Transverse colon (tissue), 4 donors: ENCODE data around the gene CYFIP2. TPM values are rescaled to one million over a fixed set of nuclear protein-coding genes. Genes with fewer than 3 reads are reported as not detected.
A peak's percentile ranks its signal among the peaks of the same experiment; 100 is the strongest.

Experiments
- DNase-seq: peaks from one replicate; pipeline ENCODE4 v3.0.0-alpha.2; 2019
- H3K27ac ChIP-seq, 4 donors: fragments of 200-600 bp; sonication (generic); 2 replicates each; pipeline ENCODE4 v1.5.1; 2016 to 2018; ENCODE audit warnings: inconsistent platforms in 4 of 4
- H3K27me3 ChIP-seq: fragments of 200-600 bp; sonication (generic); 2 replicates; pipeline ENCODE4 v1.5.1; 2017; ENCODE audit warnings: inconsistent platforms
- H3K36me3 ChIP-seq, 4 donors: fragments of 200-600 bp; sonication (generic); 2 replicates each; pipeline ENCODE4 v1.5.1; 2017 to 2019; ENCODE audit warnings: inconsistent platforms in 4 of 4
- H3K4me1 ChIP-seq, 4 donors: fragments of 200-600 bp; sonication (generic); 2 replicates each; pipeline ENCODE4 v1.5.1; 2017 to 2020; ENCODE audit warnings: inconsistent platforms in 4 of 4
- H3K4me3 ChIP-seq, 4 donors: fragments of 200-600 bp; sonication (generic); 1 replicate in 1 of 4; 2 replicates in 3 of 4; pipeline versions ENCODE4 v1.5.1 to v1.6.1; 2017 to 2019; ENCODE audit warnings: inconsistent platforms in 4 of 4
- H3K9me3 ChIP-seq, 2 donors: fragments of 200-600 bp; sonication (generic); 2 replicates each; pipeline ENCODE4 v1.5.1; 2017 to 2019; ENCODE audit warnings: inconsistent platforms in 2 of 2
- EP300 ChIP-seq: sonication (generic); formaldehyde crosslinking; IDR thresholded peaks from one replicate; pipeline ENCODE4 v1.6.1; 2017; ENCODE audit warnings: antibody characterized with exemption, low read depth
- POLR2A ChIP-seq: fragments of 450-650 bp; IDR thresholded peaks from one replicate; pipeline ENCODE4 v1.6.1; 2016; ENCODE audit warnings: antibody characterized with exemption, mild to moderate bottlenecking, moderate library complexity
- POLR2AphosphoS5 ChIP-seq, 3 donors: sonication (generic); formaldehyde crosslinking; IDR thresholded peaks; one replicate each; pipeline ENCODE4 v1.6.1; 2016; ENCODE audit warnings: antibody characterized with exemption in 3 of 3
- WGBS, 2 donors: methylation state at CpG; one replicate each; pipeline ENCODE4 v1.1.5; 2018; ENCODE audit warnings: low coverage in 1 of 2; 5-methylcytosine and 5-hydroxymethylcytosine counted together
- in situ Hi-C, 4 donors: fragments of 200-750 bp; cut with MboI; loops; one replicate each; pipeline versions ENCODE4 v1.15.0 to v1.15.1; 2017; ENCODE audit warnings: low sequenced_read_pairs in 3 of 4, low pct_ligation_motif_present in 1 of 4, low pct_unique_long_range_greater_than_20kb in 1 of 4
- intact Hi-C: fragments of 100-400 bp; cut with DNase I; formaldehyde crosslinking; loops from one replicate; pipeline ENCODE4 v1.15.1; 2023; ENCODE audit warnings: low total_unique reads
- total RNA-seq, 4 donors: library from RNA; depleted of rRNA; stranded (reverse); fragments of >200 nt; gene quantifications; one replicate each; pipeline ENCODE4 v1.1.0, GENCODE V29; 2016
- TF ChIP-seq, protein P1 (sequence below), 5 experiments: fragments of 200-600 bp in 3 of 5; fragments of 450-650 bp in 2 of 5; sonication (generic) in 3 of 5; IDR thresholded peaks; 1 replicate in 2 of 5; 2 replicates in 3 of 5; pipeline ENCODE4 v1.5.1; 2016 to 2017; ENCODE audit warnings: antibody characterized with exemption in 5 of 5, inconsistent platforms in 3 of 5, mild to moderate bottlenecking in 2 of 5, moderate library complexity in 1 of 5

CYFIP2 gene
- total RNA-seq, 4 donors from 2014 or later: 34.0 to 134 (median 41.6) TPM

DNA sequence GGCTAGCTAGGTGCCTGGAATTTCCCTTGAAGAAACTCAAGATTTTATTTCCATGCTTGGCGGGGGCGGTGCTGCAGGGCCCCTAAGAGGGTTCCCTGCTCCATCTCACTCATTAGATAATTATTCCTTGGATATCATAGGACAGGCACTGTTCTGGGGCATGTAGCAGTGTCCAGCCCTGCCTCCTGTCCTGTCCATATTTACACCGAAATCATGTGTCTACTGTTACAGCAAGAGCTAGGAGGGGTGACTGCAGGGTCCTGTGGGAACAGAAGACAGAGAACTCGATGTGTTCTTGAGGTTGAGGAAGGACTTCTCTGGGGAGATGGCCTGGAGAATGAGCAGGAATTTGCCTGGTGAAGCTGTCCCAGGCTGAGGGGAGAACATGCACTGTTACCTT lies 96.6 kb downstream of the CYFIP2 start:
- Histone ChIP-seq H3K36me3 (no peaks in the 10 kb centered on the region), H3K27ac (no peak overlapping the region), H3K27me3 (no peaks in the 10 kb centered on the region), H3K4me3 (no peak overlapping the region), H3K9me3 (no peaks in the 10 kb centered on the region), H3K4me1 (peaks cover 0 to 11% (median 0%) of the 10 kb centered on the region in 4 donors)
- WGBS, 2 donors: 92% methylated on average over 4 of the region's 4 CpGs; no CpG with 5 or more reads in 1 of the 2 donors
- TF ChIP-seq POLR2A (no peak), POLR2AphosphoS5 (IDR thresholded peaks at IDR 0.05) (no peak), EP300 (no peak)
- TF ChIP-seq, protein P1, sequence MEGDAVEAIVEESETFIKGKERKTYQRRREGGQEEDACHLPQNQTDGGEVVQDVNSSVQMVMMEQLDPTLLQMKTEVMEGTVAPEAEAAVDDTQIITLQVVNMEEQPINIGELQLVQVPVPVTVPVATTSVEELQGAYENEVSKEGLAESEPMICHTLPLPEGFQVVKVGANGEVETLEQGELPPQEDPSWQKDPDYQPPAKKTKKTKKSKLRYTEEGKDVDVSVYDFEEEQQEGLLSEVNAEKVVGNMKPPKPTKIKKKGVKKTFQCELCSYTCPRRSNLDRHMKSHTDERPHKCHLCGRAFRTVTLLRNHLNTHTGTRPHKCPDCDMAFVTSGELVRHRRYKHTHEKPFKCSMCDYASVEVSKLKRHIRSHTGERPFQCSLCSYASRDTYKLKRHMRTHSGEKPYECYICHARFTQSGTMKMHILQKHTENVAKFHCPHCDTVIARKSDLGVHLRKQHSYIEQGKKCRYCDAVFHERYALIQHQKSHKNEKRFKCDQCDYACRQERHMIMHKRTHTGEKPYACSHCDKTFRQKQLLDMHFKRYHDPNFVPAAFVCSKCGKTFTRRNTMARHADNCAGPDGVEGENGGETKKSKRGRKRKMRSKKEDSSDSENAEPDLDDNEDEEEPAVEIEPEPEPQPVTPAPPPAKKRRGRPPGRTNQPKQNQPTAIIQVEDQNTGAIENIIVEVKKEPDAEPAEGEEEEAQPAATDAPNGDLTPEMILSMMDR (IDR thresholded peaks at IDR 0.05): no peak
- intact Hi-C loops: loop anchor here (10.0 kb wide), 1 partner anchor 112 kb away; no protein-coding TSS in a partner anchor
- in situ Hi-C loops: no loop called here
- DNase-seq: no peak

DNA sequence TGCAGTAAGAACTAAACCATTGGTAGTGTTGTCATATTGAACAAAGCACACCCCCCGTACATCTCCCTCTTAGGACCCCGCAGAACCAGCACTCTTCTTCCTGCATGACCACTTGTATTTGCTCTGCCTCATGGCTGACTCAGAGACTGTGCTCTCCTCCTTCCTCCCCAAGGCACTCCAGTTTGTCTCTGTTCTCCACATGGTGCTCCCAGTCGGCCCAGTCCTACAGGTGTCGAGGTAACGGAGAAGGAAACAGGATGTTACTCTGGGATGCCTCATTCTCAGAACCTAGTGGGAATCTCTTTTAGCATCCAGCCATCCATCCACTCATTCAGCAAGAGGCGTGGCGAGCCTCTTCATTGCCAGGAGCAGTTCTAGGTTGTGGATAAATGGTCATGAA lies 97.1 kb downstream of the CYFIP2 start:
- no peak for DNase-seq
- WGBS, 2 donors: 95 to 100% methylated on average over 3 to 7 of the region's 7 CpGs
- Histone ChIP-seq H3K4me3 (no peak overlapping the region), H3K27ac (no peak overlapping the region), H3K9me3 (no peaks in the 10 kb centered on the region), H3K27me3 (no peaks in the 10 kb centered on the region), H3K36me3 (no peaks in the 10 kb centered on the region), H3K4me1 (peaks cover 0 to 11% (median 0%) of the 10 kb centered on the region in 4 donors)
- intact Hi-C loops (loop anchor here (10.0 kb wide), 1 partner anchor 112 kb away; no protein-coding TSS in a partner anchor), in situ Hi-C loops (no loop called here)
- no peak for TF ChIP-seq EP300
- TF ChIP-seq, protein P1 (IDR thresholded peaks at IDR 0.05): no peak
- TF ChIP-seq POLR2AphosphoS5 (IDR thresholded peaks at IDR 0.05): no peak
- no peak for TF ChIP-seq POLR2A

DNA sequence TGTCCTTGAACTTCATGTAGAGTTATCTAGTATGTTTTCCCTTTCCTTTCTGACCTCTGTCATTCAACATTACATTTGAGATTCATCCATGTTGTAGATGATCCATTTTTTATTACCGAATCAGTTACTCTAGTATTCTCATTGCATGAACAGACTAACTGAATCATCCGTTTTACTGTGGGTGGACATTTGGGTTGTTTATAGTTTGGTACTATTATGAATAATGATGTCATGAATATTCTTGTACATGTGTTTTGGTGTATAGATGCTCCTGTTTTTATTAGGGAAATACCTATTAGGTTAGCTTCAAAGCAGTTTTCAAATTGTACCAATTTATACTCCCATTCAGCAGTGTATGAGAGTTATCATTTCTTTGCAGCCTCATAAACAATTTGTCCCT lies 99.8 kb downstream of the CYFIP2 start:
- no peaks in the 10 kb centered on the region for H3K9me3 ChIP-seq
- H3K4me1 ChIP-seq: peaks cover 0 to 13% (median 0%) of the 10 kb centered on the region in 4 donors
- 71 to 77% methylated on average over 2 of the region's 2 CpGs for WGBS, 2 donors
- H3K27ac ChIP-seq: peak overlapping the region in 2 of 4 donors; percentile 77 to 80
- H3K36me3 ChIP-seq: no peaks in the 10 kb centered on the region
- no peaks in the 10 kb centered on the region for H3K27me3 ChIP-seq
- no peak for DNase-seq
- in situ Hi-C loops (no loop called here), intact Hi-C loops (loop anchor here (10.0 kb wide), 1 partner anchor 109 kb away; no protein-coding TSS in a partner anchor)
- no peak for TF ChIP-seq POLR2A
- TF ChIP-seq POLR2AphosphoS5 (IDR thresholded peaks at IDR 0.05): no peak
- TF ChIP-seq EP300: no peak
- TF ChIP-seq, protein P1 (IDR thresholded peaks at IDR 0.05): no peak
- no peak overlapping the region for H3K4me3 ChIP-seq

DNA sequence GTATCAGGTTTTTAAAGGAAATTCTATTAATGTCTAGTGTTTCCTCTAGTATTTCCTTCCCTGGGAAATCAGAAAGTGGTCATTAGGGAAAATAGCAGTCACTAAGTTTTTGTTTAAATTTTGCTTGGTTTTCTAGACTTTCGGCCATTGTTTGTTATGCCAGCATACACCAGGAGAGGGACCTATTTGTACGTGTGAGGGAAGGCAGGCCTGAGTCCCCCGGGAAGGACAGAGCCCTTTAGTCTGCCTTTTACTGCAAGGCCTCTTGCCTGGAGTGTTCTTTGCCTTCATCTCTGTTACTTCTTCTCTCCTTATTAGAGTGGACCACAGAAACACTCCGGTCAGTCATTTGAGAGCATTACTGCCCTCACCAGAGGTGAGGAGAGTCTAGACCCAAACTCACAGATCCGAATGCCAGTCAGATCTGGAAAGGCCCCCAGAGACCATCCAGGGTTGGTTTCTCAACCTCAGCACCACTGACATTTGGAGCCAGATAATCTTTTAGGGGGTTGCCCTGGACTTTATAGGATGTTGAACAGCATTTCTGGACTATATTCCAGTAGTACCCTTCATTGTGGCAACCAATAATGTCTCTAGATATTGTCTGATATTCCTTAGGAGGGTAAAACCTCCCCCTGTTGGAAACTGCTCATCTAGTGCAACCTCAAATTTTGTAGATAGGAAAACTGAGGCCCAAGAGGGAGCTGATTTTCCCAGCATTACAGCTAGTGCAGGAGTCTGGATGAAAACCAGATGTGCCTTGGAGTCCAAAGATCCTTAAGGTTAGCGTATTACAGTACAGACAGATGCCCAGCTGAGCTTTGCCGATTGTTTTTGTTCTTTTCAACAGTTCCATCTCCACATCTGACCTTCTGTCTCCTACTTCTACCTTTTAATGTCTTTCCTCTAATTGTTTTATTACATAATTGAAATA lies 101.1 kb downstream of the CYFIP2 start:
- Histone ChIP-seq H3K27ac (peak overlapping the region; percentile 56 to 80 (median 72)), H3K36me3 (no peaks in the 10 kb centered on the region), H3K4me1 (peaks cover 0 to 18% (median 0%) of the 10 kb centered on the region in 4 donors), H3K4me3 (no peak overlapping the region), H3K27me3 (no peaks in the 10 kb centered on the region), H3K9me3 (no peaks in the 10 kb centered on the region)
- intact Hi-C loops: loop anchor here (10.0 kb wide), 1 partner anchor 108 kb away; no protein-coding TSS in a partner anchor
- WGBS, 2 donors: 48 to 69% methylated on average over 2 to 7 of the region's 7 CpGs
- DNase-seq: no peak
- TF ChIP-seq EP300 (no peak), POLR2A (no peak)
- TF ChIP-seq, protein P1 (IDR thresholded peaks at IDR 0.05): peak; percentile 23 to 52 (median 32)
- in situ Hi-C loops: no loop called here
